Neural cell (in vitro differentiated cells): ENCODE results near the gene STH.

Source experiments
- CTCF ChIP-seq: fragments of 450-650 bp; IDR thresholded peaks from 2 replicates; pipeline ENCODE4 v1.5.1; 2014; ENCODE audit warnings: antibody characterized with exemption, mild to moderate bottlenecking, moderate library complexity; ENCODE audit not compliant: poor library complexity, severe bottlenecking
- EP300 ChIP-seq: fragments of 450-650 bp; conservative IDR thresholded peaks from 2 replicates; pipeline ENCODE4 v1.6.1; 2014; ENCODE audit warnings: antibody characterized with exemption, mild to moderate bottlenecking, moderate library complexity; ENCODE audit not compliant: poor library complexity, severe bottlenecking
- EZH2 ChIP-seq: fragments of 200-600, 300-800 bp; shearing (Covaris generic), sonication (generic); IDR thresholded peaks from 2 replicates; pipeline ENCODE4 v1.6.1; 2014; ENCODE audit warnings: antibody characterized with exemption, low read length, borderline replicate concordance, mild to moderate bottlenecking; ENCODE audit not compliant: insufficient read depth, poor library complexity, severe bottlenecking
- MXI1 ChIP-seq: fragments of 450-650 bp; conservative IDR thresholded peaks from 2 replicates; pipeline ENCODE4 v1.6.1; 2014; ENCODE audit warnings: antibody characterized with exemption, mild to moderate bottlenecking; ENCODE audit not compliant: poor library complexity, severe bottlenecking
- POLR2AphosphoS5 ChIP-seq: IDR thresholded peaks from 2 replicates; pipeline ENCODE4 v1.6.1; 2012
- REST ChIP-seq: IDR thresholded peaks from 2 replicates; pipeline ENCODE4 v1.6.1; 2012; ENCODE audit warnings: borderline replicate concordance
- TAF1 ChIP-seq: IDR thresholded peaks from 2 replicates; pipeline ENCODE4 v1.6.1; 2012; ENCODE audit warnings: low read depth

- no peak for TF ChIP-seq CTCF
- no peak for TF ChIP-seq REST
- TF ChIP-seq POLR2AphosphoS5 = no peak
- no peak for TF ChIP-seq EP300
- no peak for TF ChIP-seq EZH2
- TF ChIP-seq MXI1 = no peak
- TF ChIP-seq TAF1 = no peak
Observed at GRCh38 chr17:46027048-46027975, 28.3 kb downstream of the STH start.
